Parathyroid adenoma (tissue), 2 donors: ENCODE data around the gene MBTD1.
A peak's percentile ranks its signal among the peaks of the same experiment; 100 is the strongest.

ENCODE experiments used
- H2AFZ ChIP-seq: fragments of 300-600 bp; sonication (generic); one replicate; pipeline ENCODE4 v1.7.0; 2017; ENCODE audit warnings: antibody characterized with exemption, mild to moderate bottlenecking
- H3K27ac ChIP-seq: fragments of 300-600 bp; sonication (generic); one replicate; pipeline ENCODE4 v1.7.0; 2017
- H3K27me3 ChIP-seq: fragments of 300-600 bp; sonication (generic); one replicate; pipeline ENCODE4 v1.7.0; 2017; ENCODE audit warnings: low read length; ENCODE audit not compliant: control insufficient read depth, insufficient read depth
- H3K36me3 ChIP-seq: fragments of 300-600 bp; sonication (generic); one replicate; pipeline ENCODE4 v1.7.0; 2017; ENCODE audit warnings: low read length; ENCODE audit not compliant: control insufficient read depth, insufficient read depth
- H3K4me1 ChIP-seq: fragments of 300-600 bp; sonication (generic); one replicate; pipeline ENCODE4 v1.7.0; 2017; ENCODE audit warnings: control low read depth
- H3K4me2 ChIP-seq: fragments of 300-600 bp; sonication (generic); one replicate; pipeline ENCODE4 v1.7.0; 2017; ENCODE audit warnings: low read length
- H3K4me3 ChIP-seq: fragments of 300-600 bp; sonication (generic); one replicate; pipeline ENCODE4 v1.7.0; 2017; ENCODE audit warnings: low read depth, low read length
- H3K79me2 ChIP-seq: fragments of 300-600 bp; sonication (generic); one replicate; pipeline ENCODE4 v1.7.0; 2017; ENCODE audit warnings: control low read depth
- H3K9ac ChIP-seq: fragments of 300-600 bp; sonication (generic); one replicate; pipeline ENCODE4 v1.7.0; 2017; ENCODE audit warnings: mild to moderate bottlenecking
- H3K9me3 ChIP-seq: fragments of 300-600 bp; sonication (generic); one replicate; pipeline ENCODE4 v1.7.0; 2017; ENCODE audit warnings: low read length; ENCODE audit not compliant: control insufficient read depth
- TF ChIP-seq, protein P1 (sequence below): fragments of 300-600 bp; sonication (generic); IDR thresholded peaks from one replicate; pipeline ENCODE4 v1.7.0; 2017; ENCODE audit warnings: antibody characterized with exemption, mild to moderate bottlenecking
- donor health status: primary hyperparathyroidism.

The MBTD1 gene

DNA sequence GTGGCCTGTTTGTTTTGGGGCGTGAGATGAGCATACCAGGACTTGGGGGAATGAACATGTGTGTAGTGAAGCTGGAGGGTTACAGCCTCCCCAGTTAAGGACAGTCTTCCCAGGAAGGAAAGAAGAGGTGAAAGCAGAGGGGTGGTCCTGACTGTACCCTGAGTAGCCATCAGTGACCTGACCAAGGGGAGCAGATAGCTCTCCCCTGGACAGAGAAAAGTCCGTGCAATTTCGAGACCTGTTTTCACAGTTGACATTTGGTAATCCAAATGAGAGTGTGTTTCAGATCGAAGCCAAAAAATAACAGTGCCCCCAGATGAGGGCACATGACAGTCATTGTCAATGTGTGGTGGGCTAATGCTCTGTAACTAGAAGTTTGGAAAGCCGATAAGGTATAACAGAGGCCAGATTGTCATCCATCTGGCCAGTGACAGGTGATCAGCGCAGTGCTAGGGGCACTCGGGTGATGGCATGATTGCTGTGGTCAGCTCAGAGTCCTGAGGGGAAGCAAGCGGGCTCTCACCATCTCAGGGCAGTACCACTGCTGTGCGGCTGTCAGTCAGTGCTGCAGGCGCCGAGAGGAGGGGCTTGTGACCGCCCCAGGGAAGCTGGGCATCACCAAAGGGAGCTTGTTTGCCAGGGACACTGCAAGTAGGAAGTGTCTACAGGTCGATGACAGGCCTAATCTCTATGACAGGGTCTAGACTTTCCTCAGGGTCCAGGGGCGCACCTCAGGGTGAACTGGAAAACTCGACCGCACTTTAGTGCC is 94.8 kb downstream of the MBTD1 start:
- peak overlapping the region; percentile 100 for H2AFZ ChIP-seq
- H3K9me3 ChIP-seq = no peaks in the 10 kb centered on the region
- no peaks in the 10 kb centered on the region for H3K36me3 ChIP-seq
- H3K4me3 ChIP-seq = no peak overlapping the region
- no peaks in the 10 kb centered on the region for H3K27me3 ChIP-seq
- no peaks in the 10 kb centered on the region for H3K4me1 ChIP-seq
- TF ChIP-seq, protein P1, sequence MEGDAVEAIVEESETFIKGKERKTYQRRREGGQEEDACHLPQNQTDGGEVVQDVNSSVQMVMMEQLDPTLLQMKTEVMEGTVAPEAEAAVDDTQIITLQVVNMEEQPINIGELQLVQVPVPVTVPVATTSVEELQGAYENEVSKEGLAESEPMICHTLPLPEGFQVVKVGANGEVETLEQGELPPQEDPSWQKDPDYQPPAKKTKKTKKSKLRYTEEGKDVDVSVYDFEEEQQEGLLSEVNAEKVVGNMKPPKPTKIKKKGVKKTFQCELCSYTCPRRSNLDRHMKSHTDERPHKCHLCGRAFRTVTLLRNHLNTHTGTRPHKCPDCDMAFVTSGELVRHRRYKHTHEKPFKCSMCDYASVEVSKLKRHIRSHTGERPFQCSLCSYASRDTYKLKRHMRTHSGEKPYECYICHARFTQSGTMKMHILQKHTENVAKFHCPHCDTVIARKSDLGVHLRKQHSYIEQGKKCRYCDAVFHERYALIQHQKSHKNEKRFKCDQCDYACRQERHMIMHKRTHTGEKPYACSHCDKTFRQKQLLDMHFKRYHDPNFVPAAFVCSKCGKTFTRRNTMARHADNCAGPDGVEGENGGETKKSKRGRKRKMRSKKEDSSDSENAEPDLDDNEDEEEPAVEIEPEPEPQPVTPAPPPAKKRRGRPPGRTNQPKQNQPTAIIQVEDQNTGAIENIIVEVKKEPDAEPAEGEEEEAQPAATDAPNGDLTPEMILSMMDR = no peak
- H3K79me2 ChIP-seq = no peaks in the 10 kb centered on the region
- H3K27ac ChIP-seq = peak overlapping the region; percentile 84
- peak overlapping the region; percentile 25 for H3K9ac ChIP-seq
- peak overlapping the region; percentile 99 for H3K4me2 ChIP-seq

DNA sequence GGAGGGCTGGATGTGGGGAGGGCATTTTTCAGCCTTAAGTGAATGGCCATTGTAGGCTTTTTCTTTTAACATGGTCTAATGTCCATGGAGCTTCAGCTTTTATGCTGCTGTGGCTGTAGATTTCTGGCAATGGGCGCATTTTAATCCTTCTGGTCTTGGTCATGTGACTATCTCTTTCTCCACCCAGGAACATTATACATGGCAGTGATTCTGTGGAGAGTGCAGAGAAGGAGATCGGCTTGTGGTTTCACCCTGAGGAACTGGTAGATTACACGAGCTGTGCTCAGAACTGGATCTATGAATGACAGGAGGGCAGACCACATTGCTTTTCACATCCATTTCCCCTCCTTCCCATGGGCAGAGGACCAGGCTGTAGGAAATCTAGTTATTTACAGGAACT is 98.3 kb downstream of the MBTD1 start:
- Histone ChIP-seq H3K27ac (no peak overlapping the region), H3K36me3 (no peaks in the 10 kb centered on the region)

DNA sequence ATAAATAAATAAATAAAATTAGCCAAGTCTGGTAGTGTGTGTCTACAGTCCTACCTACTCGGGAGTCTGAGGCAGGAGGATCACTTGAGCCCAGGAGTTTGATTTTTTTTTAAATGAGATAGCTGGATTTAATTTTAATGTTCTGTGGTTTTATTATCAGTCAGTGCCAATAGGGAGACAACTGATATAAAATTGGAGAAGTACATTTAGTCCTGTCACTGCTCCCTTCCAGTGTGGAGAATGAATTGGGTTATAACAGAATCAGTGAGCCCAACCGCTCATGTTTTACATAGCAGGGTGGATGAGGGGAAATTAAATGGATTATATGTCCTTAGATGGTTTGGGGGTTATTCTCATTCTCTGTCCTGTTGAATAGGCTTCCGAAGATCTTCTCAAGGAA is 100.2 kb downstream of the MBTD1 start:
- Histone ChIP-seq H3K4me2 (no peak overlapping the region), H3K79me2 (peaks cover 5% of the 10 kb centered on the region), H3K9ac (no peak overlapping the region), H3K9me3 (no peaks in the 10 kb centered on the region), H3K36me3 (no peaks in the 10 kb centered on the region), H3K27ac (no peak overlapping the region), H3K27me3 (no peaks in the 10 kb centered on the region), H2AFZ (no peak overlapping the region), H3K4me1 (peaks cover 1% of the 10 kb centered on the region), H3K4me3 (no peak overlapping the region)
- TF ChIP-seq, protein P1 = no peak

More for the DNA sequence above, 98.3 kb downstream of the MBTD1 start:
- no peaks in the 10 kb centered on the region for H3K27me3 ChIP-seq
- no peaks in the 10 kb centered on the region for H3K9me3 ChIP-seq
- TF ChIP-seq, protein P1 = no peak
- no peaks in the 10 kb centered on the region for H3K79me2 ChIP-seq
- no peaks in the 10 kb centered on the region for H3K4me1 ChIP-seq
- no peak overlapping the region for H3K9ac ChIP-seq
- H3K4me2 ChIP-seq = no peak overlapping the region
- H2AFZ ChIP-seq = no peak overlapping the region
- no peak overlapping the region for H3K4me3 ChIP-seq

DNA sequence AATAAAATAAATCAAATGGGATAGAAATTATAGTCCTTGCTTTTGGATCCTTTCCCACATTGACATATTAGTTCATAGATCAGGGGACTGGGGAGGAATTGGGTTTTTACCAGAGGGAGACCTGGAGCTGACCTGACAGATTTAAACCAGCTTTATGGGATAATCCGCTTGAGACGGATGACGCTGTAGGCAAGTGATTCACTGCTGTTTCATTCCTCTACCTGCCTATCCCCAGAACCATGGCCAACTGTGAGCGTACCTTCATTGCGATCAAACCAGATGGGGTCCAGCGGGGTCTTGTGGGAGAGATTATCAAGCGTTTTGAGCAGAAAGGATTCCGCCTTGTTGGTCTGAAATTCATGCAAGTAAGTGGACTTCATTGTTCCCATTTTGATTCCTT is 104.4 kb downstream of the MBTD1 start:
- Histone ChIP-seq H3K9me3 (no peaks in the 10 kb centered on the region), H3K4me1 (peaks cover 8% of the 10 kb centered on the region), H2AFZ (no peak overlapping the region), H3K36me3 (no peaks in the 10 kb centered on the region), H3K9ac (no peak overlapping the region), H3K79me2 (peaks cover 8% of the 10 kb centered on the region), H3K27me3 (no peaks in the 10 kb centered on the region), H3K27ac (no peak overlapping the region), H3K4me2 (no peak overlapping the region), H3K4me3 (no peak overlapping the region)
- TF ChIP-seq, protein P1 = no peak

DNA sequence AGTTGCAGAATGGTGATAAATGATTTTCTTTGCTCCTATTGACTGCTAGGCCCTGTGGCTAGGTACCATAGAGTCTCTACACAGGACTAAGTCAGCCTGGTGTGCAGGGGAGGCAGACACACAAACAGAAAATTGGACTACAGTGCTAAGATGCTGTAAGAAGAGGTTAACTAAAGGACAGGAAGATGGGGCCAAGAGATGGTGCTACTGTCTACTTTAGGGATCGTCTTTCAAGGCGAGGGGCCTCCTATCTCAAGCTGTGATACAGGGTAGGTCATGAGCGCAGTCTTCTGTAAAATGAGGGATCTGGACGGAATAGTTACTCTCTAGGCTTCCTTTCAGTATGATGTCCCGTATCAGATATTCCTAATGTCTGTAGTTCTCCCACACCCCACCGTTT is 105.7 kb downstream of the MBTD1 start:
- Histone ChIP-seq H3K4me3 (peak overlapping the region; percentile 84), H3K9me3 (no peaks in the 10 kb centered on the region), H3K4me1 (peaks cover 8% of the 10 kb centered on the region)

More for the DNA sequence above, 105.7 kb downstream of the MBTD1 start:
- TF ChIP-seq, protein P1 = no peak
- Histone ChIP-seq H3K36me3 (no peaks in the 10 kb centered on the region), H3K79me2 (peaks cover 8% of the 10 kb centered on the region), H3K27me3 (no peaks in the 10 kb centered on the region), H3K4me2 (peak overlapping the region; percentile 95), H3K9ac (no peak overlapping the region), H3K27ac (no peak overlapping the region), H2AFZ (peak overlapping the region; percentile 89)
